ENCODE results near the gene FMNL2. TPM values are rescaled to one million over a fixed set of nuclear protein-coding genes. Genes with fewer than 3 reads are reported as not detected.

The FMNL2 gene
- total RNA-seq, 1 experiment from 2014 or later: 33.6 TPM

DNA sequence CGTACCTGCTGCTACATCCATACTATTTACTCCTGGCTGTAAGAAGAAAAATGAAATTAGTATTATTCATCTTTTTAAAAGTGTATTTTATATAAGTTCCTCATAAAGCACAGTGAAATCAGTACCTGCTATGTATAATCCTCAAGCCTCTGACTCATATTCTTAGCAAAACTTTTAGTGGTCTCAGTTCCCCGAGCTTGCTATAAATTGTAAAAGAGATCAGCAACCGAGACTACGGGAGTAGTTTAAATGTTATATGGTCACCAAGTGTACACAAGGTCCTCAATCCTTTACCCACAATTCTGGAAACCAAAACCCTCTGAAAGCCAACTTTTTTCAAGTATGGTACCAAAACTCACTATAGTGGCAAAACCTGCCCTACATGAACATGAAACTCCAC lies 358.1 kb downstream of the FMNL2 start:
- Histone ChIP-seq H3K27me3 (ENCODE audit: insufficient read depth, low read length) (no peaks in the 10 kb centered on the region), H2BK15ac (ENCODE audit: low read depth, low read length) (no peak overlapping the region), H4K91ac (ENCODE audit: insufficient read length, low read depth, low read length) (no peak overlapping the region), H3K23ac (ENCODE audit: insufficient read length, low read depth, low read length) (no peak overlapping the region), H4K8ac (replicated peaks; ENCODE audit: insufficient read length, low read depth, low read length) (no peak overlapping the region), H3K4me1 (ENCODE audit: insufficient read depth, low read length) (no peaks in the 10 kb centered on the region), H4K5ac (ENCODE audit: insufficient read length, low read depth, low read length) (no peak overlapping the region), H2BK120ac (ENCODE audit: low read depth, low read length, poor library complexity, severe bottlenecking) (no peak overlapping the region), H4K20me1 (ENCODE audit: control insufficient read depth, insufficient read depth, insufficient read length) (no peaks in the 10 kb centered on the region), H2BK5ac (ENCODE audit: insufficient read length, low read length) (no peak overlapping the region), H3K9me3 (ENCODE audit: control insufficient read depth, low read depth, low read length) (no peaks in the 10 kb centered on the region), H3K56ac (ENCODE audit: insufficient read length, low read depth, low read length) (no peak overlapping the region), H2BK20ac (ENCODE audit: low read depth, low read length, poor library complexity, severe bottlenecking) (no peak overlapping the region), H3K27ac (ENCODE audit: insufficient read length, low read depth, low read length) (no peak overlapping the region), H3K14ac (ENCODE audit: insufficient read depth, low read length) (no peak overlapping the region), H3K4me2 (ENCODE audit: insufficient read depth, insufficient read length, low read length) (no peak overlapping the region), H3T11ph (ENCODE audit: low read length) (no peak overlapping the region), H2BK12ac (ENCODE audit: insufficient read length, low read depth, low read length) (no peak overlapping the region), H3K4ac (ENCODE audit: low read depth, low read length) (no peak overlapping the region), H3K23me2 (ENCODE audit: insufficient read length, low read depth, low read length, poor library complexity, severe bottlenecking) (no peaks in the 10 kb centered on the region), H3K18ac (ENCODE audit: insufficient read length, low read depth, low read length) (no peak overlapping the region), H3K79me2 (ENCODE audit: insufficient read depth, low read length) (peaks cover 2% of the 10 kb centered on the region; the same call in 1 of the 2 replicates), H2AFZ (ENCODE audit: low read length) (no peak overlapping the region), H3K79me1 (ENCODE audit: insufficient read depth, low read depth, low read length, poor library complexity, severe bottlenecking) (no peaks in the 10 kb centered on the region), H2AK5ac (ENCODE audit: insufficient read length, low read length) (no peak overlapping the region), H3K9ac (ENCODE audit: extremely low read depth, insufficient read length, low read length) (no peak overlapping the region)
- DNase-seq: no peak
- no peak overlapping the region for H3K4me3 Mint-ChIP-seq
- no peaks in the 10 kb centered on the region for H3K9me3 Mint-ChIP-seq
- peaks cover 9 to 38% (median 20%) of the 10 kb centered on the region in 3 experiments; a peak in 6 of 7 replicates for H3K36me3 Mint-ChIP-seq (ENCODE audit: insufficient read depth in 1 of 3, low read depth in 3 of 3)
- TF ChIP-seq, protein P1, sequence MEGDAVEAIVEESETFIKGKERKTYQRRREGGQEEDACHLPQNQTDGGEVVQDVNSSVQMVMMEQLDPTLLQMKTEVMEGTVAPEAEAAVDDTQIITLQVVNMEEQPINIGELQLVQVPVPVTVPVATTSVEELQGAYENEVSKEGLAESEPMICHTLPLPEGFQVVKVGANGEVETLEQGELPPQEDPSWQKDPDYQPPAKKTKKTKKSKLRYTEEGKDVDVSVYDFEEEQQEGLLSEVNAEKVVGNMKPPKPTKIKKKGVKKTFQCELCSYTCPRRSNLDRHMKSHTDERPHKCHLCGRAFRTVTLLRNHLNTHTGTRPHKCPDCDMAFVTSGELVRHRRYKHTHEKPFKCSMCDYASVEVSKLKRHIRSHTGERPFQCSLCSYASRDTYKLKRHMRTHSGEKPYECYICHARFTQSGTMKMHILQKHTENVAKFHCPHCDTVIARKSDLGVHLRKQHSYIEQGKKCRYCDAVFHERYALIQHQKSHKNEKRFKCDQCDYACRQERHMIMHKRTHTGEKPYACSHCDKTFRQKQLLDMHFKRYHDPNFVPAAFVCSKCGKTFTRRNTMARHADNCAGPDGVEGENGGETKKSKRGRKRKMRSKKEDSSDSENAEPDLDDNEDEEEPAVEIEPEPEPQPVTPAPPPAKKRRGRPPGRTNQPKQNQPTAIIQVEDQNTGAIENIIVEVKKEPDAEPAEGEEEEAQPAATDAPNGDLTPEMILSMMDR (conservative IDR thresholded peaks at IDR 0.05): no peak
- WGBS (ENCODE audit: extremely low coverage, insufficient read length, low lambda C conversion rate): no CpG with 5 or more reads among the region's 4 CpGs
- H3K27ac Mint-ChIP-seq: no peak overlapping the region
- no peaks in the 10 kb centered on the region for H3K27me3 Mint-ChIP-seq (ENCODE audit: low read depth)
- no peaks in the 10 kb centered on the region for H3K4me1 Mint-ChIP-seq

Measured in H9 (cell line).